Measurements from ENCODE around the gene PPP1R11.
"Not testable (repeated sequence)": the region's sequence is repeated elsewhere in the genome, so short reads cannot be mapped to it uniquely, and the experiment has no call there.

Gene PPP1R11

GRCh38 chr6:30100154-30100553 lies 33.2 kb downstream of the PPP1R11 start:
- no peak for DNase-seq

DNA sequence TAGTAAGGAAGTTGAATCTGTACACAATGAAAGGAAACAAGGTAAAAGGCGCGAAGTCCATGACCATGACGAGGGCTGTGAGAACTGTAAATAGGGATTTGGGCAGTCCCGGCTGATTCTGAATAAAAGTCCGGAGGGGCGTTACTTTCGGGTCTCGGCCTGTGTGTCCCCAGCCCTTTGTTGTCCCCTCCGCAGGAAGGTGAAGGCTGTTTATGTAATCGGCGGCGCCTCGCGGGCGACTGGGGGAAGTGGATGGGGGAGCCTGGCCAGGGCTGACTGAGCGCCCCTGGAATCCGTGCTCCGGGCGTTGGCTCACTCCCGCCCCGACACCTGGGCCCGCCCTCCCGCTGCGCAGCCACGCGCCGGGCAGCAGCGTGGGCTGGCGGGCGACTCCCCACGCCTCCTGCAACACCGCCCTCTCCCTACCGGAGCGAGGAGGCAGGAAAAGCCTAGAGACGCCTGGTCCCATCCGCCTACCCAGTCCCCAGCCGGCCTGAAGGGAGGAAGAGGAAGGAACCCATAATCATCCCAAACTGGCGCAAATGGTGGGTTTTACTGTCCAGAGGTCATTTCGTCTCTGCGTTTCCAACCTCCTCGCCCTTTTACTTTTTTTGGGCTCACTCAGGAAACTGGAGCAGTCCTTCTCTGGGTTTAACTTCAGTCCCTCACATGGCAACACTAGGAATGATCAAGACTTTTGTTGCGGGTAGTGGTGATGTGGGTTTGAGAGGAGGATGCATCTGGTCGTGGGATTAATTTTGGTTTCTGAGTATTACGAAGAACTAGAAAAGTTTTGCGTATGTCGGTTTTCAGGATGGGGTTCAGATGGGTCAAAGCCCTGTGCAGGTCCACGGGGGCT lies 33.8 kb downstream of the PPP1R11 start:
- peak; percentile 3 to 10 for DNase-seq

- DNase-seq = peak; percentile 81 to 85
These were observed 34.7 kb downstream of the PPP1R11 start for GRCh38 chr6:30101444-30102413.

GRCh38 chr6:30102414-30102969 lies 35.5 kb downstream of the PPP1R11 start:
- DNase-seq = no peak

DNA sequence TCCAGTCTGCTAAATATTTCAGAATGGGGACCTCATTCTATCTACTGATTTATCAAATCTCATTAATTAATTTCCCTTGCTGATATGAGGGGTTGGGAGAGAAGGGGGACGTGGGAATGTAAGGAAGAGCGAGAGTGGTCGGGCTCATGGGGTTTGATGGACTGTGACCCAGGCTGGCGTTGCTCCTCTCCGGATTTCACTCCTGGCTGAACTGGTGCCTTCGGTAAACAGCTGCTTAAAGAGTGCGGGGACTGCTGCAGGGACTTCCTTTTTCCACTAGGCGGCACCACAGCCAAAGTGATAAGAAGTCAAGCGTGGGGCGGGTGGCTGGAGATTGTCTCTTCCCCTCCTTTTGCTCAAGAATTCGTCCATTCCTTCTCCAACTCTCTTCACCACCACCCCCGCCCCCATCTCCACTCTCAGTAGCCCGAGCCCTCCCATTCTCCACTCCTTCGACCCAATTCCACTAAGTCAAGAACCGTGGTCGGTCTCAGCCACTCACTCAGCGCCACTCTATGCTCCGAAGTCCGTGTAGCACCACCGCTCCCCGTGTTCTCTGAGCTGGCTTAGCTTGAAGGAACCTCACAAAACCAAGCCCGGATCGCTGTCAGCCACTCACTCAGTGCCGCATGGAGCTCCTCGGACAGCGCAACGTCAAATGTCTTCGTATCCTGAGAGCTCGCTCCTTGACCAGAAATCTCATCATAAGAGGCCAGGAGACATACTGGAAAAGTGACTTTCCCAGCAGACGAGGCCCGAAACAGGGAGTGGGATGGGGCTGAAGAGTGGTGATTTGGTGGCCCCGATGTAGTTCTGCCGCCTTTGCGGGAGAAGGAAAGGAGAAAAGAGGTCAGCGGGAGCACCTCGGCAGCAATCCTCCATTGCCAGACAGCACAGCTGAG lies 36.2 kb downstream of the PPP1R11 start:
- DNase-seq = peak; percentile 84 to 90

GRCh38 chr6:30103872-30104179 lies 36.8 kb downstream of the PPP1R11 start:
- no peak for DNase-seq

GRCh38 chr6:30104661-30105060 lies 37.7 kb downstream of the PPP1R11 start:
- DNase-seq = no peak

GRCh38 chr6:30111266-30111856 lies 44.4 kb downstream of the PPP1R11 start:
- no peak for DNase-seq

GRCh38 chr6:30112402-30112994 lies 45.5 kb downstream of the PPP1R11 start:
- no peak for DNase-seq

- DNase-seq = no peak
These were observed 46.2 kb downstream of the PPP1R11 start, which contains the start of gene TRIM31 for GRCh38 chr6:30113003-30113759. Gene TRIM31 (minus strand): TSS chr6:30113090. CDS start chr6:30112805, 285 bp downstream.

GRCh38 chr6:30113841-30114240 lies 46.8 kb downstream of the PPP1R11 start:
- no peak for DNase-seq

- DNase-seq = no peak
These were observed 49.7 kb downstream of the PPP1R11 start for GRCh38 chr6:30116724-30117123.

DNA sequence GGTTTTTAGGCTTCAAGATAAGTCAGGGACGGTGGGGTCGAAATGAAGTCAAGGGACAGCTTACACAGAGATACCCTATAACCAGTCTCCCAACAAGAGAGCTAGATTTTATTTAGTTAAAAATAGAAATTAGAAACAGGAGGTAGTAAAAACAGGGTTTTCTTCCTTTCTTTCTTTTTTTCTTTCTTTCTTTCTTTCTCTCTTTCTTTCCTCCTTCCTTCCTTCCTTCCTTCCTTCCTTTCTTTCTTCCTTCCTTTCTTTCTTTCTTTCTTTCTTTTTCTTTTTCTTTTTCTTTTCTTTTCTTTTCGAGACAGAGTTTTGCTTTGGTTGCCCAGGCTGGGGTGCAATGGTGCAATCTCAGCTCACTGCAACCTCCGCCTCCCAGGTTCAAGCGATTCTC lies 51.7 kb downstream of the PPP1R11 start:
- DNase-seq = not testable (repeated sequence)

Measured in NCI-H2081 (cell line).